ENCODE results near the gene TCF19.

The TCF19 gene

GRCh38 chr6:31122791-31123706 is 35.3 kb upstream of the TCF19 start (continued):
- TF ChIP-seq, protein P1, sequence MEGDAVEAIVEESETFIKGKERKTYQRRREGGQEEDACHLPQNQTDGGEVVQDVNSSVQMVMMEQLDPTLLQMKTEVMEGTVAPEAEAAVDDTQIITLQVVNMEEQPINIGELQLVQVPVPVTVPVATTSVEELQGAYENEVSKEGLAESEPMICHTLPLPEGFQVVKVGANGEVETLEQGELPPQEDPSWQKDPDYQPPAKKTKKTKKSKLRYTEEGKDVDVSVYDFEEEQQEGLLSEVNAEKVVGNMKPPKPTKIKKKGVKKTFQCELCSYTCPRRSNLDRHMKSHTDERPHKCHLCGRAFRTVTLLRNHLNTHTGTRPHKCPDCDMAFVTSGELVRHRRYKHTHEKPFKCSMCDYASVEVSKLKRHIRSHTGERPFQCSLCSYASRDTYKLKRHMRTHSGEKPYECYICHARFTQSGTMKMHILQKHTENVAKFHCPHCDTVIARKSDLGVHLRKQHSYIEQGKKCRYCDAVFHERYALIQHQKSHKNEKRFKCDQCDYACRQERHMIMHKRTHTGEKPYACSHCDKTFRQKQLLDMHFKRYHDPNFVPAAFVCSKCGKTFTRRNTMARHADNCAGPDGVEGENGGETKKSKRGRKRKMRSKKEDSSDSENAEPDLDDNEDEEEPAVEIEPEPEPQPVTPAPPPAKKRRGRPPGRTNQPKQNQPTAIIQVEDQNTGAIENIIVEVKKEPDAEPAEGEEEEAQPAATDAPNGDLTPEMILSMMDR (tag by site-specific recombination; IDR thresholded peaks at IDR 0.05) = no peak
- TF ChIP-seq ZNF341 (tag by site-specific recombination; IDR thresholded peaks at IDR 0.05; ENCODE audit: low read depth) = no peak
- TF ChIP-seq ZNF629 (tag by site-specific recombination; IDR thresholded peaks at IDR 0.05) = peak; percentile 79
- TF ChIP-seq, protein P2, sequence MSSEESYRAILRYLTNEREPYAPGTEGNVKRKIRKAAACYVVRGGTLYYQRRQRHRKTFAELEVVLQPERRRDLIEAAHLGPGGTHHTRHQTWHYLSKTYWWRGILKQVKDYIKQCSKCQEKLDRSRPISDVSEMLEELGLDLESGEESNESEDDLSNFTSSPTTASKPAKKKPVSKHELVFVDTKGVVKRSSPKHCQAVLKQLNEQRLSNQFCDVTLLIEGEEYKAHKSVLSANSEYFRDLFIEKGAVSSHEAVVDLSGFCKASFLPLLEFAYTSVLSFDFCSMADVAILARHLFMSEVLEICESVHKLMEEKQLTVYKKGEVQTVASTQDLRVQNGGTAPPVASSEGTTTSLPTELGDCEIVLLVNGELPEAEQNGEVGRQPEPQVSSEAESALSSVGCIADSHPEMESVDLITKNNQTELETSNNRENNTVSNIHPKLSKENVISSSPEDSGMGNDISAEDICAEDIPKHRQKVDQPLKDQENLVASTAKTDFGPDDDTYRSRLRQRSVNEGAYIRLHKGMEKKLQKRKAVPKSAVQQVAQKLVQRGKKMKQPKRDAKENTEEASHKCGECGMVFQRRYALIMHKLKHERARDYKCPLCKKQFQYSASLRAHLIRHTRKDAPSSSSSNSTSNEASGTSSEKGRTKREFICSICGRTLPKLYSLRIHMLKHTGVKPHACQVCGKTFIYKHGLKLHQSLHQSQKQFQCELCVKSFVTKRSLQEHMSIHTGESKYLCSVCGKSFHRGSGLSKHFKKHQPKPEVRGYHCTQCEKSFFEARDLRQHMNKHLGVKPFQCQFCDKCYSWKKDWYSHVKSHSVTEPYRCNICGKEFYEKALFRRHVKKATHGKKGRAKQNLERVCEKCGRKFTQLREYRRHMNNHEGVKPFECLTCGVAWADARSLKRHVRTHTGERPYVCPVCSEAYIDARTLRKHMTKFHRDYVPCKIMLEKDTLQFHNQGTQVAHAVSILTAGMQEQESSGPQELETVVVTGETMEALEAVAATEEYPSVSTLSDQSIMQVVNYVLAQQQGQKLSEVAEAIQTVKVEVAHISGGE (tag by site-specific recombination; conservative IDR thresholded peaks at IDR 0.05; ENCODE audit: low read depth) = no peak
- no peak for TF ChIP-seq KLF9 (tag by site-specific recombination; IDR thresholded peaks at IDR 0.05; ENCODE audit: low read depth)
- no peak for TF ChIP-seq ZNF514 (tag by site-specific recombination; IDR thresholded peaks at IDR 0.05)
- TF ChIP-seq ELK4 (IDR thresholded peaks at IDR 0.05; ENCODE audit: borderline replicate concordance, low read depth, low read length) = no peak
- TF ChIP-seq, protein P3, sequence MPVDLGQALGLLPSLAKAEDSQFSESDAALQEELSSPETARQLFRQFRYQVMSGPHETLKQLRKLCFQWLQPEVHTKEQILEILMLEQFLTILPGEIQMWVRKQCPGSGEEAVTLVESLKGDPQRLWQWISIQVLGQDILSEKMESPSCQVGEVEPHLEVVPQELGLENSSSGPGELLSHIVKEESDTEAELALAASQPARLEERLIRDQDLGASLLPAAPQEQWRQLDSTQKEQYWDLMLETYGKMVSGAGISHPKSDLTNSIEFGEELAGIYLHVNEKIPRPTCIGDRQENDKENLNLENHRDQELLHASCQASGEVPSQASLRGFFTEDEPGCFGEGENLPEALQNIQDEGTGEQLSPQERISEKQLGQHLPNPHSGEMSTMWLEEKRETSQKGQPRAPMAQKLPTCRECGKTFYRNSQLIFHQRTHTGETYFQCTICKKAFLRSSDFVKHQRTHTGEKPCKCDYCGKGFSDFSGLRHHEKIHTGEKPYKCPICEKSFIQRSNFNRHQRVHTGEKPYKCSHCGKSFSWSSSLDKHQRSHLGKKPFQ (tag by site-specific recombination; IDR thresholded peaks at IDR 0.05) = no peak
- no peak for TF ChIP-seq MEIS1 (CRISPR knock-in tag; IDR thresholded peaks at IDR 0.05; ENCODE audit: borderline replicate concordance)
- no peak for TF ChIP-seq ZNF658 (tag by site-specific recombination; IDR thresholded peaks at IDR 0.05)
- no peak for TF ChIP-seq ZNF146 (tag by site-specific recombination; IDR thresholded peaks at IDR 0.05)
- TF ChIP-seq ZNF585B (tag by site-specific recombination; IDR thresholded peaks at IDR 0.05) = no peak
- peak; percentile 64 for TF ChIP-seq ZBTB17 (tag by site-specific recombination; IDR thresholded peaks at IDR 0.05)
- no peak for TF ChIP-seq ZNF701 (tag by site-specific recombination; IDR thresholded peaks at IDR 0.05)
- TF ChIP-seq ZNF214 (tag by site-specific recombination; IDR thresholded peaks at IDR 0.05; ENCODE audit: borderline replicate concordance) = no peak
- TF ChIP-seq, protein P4, sequence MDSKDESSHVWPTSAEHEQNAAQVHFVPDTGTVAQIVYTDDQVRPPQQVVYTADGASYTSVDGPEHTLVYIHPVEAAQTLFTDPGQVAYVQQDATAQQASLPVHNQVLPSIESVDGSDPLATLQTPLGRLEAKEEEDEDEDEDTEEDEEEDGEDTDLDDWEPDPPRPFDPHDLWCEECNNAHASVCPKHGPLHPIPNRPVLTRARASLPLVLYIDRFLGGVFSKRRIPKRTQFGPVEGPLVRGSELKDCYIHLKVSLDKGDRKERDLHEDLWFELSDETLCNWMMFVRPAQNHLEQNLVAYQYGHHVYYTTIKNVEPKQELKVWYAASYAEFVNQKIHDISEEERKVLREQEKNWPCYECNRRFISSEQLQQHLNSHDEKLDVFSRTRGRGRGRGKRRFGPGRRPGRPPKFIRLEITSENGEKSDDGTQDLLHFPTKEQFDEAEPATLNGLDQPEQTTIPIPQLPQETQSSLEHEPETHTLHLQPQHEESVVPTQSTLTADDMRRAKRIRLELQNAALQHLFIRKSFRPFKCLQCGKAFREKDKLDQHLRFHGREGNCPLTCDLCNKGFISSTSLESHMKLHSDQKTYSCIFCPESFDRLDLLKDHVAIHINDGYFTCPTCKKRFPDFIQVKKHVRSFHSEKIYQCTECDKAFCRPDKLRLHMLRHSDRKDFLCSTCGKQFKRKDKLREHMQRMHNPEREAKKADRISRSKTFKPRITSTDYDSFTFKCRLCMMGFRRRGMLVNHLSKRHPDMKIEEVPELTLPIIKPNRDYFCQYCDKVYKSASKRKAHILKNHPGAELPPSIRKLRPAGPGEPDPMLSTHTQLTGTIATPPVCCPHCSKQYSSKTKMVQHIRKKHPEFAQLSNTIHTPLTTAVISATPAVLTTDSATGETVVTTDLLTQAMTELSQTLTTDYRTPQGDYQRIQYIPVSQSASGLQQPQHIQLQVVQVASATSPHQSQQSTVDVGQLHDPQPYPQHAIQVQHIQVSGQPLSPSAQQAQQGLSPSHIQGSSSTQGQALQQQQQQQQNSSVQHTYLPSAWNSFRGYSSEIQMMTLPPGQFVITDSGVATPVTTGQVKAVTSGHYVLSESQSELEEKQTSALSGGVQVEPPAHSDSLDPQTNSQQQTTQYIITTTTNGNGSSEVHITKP (tag by site-specific recombination; IDR thresholded peaks at IDR 0.05) = peak; percentile 65
- TF ChIP-seq, protein P5, sequence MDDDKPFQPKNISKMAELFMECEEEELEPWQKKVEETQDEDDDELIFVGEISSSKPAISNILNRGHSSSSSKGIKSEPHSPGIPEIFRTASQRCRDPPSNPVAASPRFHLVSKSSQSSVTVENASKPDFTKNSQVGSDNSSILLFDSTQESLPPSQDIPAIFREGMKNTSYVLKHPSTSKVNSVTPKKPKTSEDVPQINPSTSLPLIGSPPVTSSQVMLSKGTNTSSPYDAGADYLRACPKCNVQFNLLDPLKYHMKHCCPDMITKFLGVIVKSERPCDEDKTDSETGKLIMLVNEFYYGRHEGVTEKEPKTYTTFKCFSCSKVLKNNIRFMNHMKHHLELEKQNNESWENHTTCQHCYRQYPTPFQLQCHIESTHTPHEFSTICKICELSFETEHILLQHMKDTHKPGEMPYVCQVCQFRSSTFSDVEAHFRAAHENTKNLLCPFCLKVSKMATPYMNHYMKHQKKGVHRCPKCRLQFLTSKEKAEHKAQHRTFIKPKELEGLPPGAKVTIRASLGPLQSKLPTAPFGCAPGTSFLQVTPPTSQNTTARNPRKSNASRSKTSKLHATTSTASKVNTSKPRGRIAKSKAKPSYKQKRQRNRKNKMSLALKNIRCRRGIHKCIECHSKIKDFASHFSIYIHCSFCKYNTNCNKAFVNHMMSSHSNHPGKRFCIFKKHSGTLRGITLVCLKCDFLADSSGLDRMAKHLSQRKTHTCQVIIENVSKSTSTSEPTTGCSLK (tag by site-specific recombination; IDR thresholded peaks at IDR 0.05) = no peak
- no peak for TF ChIP-seq ZNF768 (tag by site-specific recombination; IDR thresholded peaks at IDR 0.05)
- TF ChIP-seq ZFP3 (tag by site-specific recombination; IDR thresholded peaks at IDR 0.05; ENCODE audit: low read depth) = no peak
- no peak for TF ChIP-seq REPIN1 (tag by site-specific recombination; IDR thresholded peaks at IDR 0.05; ENCODE audit: low read depth)
- TF ChIP-seq ZNF548 (tag by site-specific recombination; IDR thresholded peaks at IDR 0.05) = no peak
- TF ChIP-seq PRDM6 (tag by site-specific recombination; IDR thresholded peaks at IDR 0.05) = no peak
- TF ChIP-seq ZNF791 (tag by site-specific recombination; IDR thresholded peaks at IDR 0.05) = no peak
